22Rv1 (cell line): ENCODE results near the gene PAIP1.
A peak's percentile ranks its signal among the peaks of the same experiment; 100 is the strongest.
"Not testable (repeated sequence)": the region's sequence is repeated elsewhere in the genome, so short reads cannot be mapped to it uniquely, and the experiment has no call there.

Source experiments
- H3K27ac ChIP-seq: fragments of 450-650 bp; 2 replicates; pipeline ENCODE4 v1.5.1; 2017
- ZFX ChIP-seq: fragments of 450-650 bp; IDR thresholded peaks from 2 replicates; pipeline ENCODE4 v1.6.1; 2017; ENCODE audit warnings: antibody characterized with exemption, borderline replicate concordance
- TF ChIP-seq, protein P1 (sequence below): fragments of 450-650 bp; IDR thresholded peaks from 2 replicates; pipeline ENCODE4 v1.5.1; 2017; ENCODE audit warnings: mild to moderate bottlenecking

The PAIP1 gene

DNA sequence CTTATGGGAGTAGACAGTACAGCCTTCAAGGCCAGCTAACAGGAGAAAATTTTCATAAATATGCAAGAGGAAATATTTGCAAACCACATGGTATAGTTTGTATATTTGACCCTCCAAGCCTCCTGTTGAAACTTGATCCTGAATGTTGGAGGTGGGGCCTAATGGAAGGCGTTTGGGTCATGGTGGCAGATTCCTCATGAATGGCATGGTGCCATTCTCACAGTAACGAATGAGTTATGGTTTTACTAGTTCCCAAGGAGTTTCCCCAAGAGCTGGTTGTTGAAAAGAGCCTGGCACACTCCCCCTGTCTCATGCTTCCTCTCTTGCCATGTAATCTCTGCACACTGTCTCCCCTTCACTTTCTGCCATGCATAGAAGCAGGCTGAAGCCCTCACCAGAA, 3.3 kb upstream of the PAIP1 start:
- TF ChIP-seq, protein P1, sequence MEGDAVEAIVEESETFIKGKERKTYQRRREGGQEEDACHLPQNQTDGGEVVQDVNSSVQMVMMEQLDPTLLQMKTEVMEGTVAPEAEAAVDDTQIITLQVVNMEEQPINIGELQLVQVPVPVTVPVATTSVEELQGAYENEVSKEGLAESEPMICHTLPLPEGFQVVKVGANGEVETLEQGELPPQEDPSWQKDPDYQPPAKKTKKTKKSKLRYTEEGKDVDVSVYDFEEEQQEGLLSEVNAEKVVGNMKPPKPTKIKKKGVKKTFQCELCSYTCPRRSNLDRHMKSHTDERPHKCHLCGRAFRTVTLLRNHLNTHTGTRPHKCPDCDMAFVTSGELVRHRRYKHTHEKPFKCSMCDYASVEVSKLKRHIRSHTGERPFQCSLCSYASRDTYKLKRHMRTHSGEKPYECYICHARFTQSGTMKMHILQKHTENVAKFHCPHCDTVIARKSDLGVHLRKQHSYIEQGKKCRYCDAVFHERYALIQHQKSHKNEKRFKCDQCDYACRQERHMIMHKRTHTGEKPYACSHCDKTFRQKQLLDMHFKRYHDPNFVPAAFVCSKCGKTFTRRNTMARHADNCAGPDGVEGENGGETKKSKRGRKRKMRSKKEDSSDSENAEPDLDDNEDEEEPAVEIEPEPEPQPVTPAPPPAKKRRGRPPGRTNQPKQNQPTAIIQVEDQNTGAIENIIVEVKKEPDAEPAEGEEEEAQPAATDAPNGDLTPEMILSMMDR: no peak
- TF ChIP-seq ZFX: no peak
- H3K27ac ChIP-seq: no peak overlapping the region

DNA sequence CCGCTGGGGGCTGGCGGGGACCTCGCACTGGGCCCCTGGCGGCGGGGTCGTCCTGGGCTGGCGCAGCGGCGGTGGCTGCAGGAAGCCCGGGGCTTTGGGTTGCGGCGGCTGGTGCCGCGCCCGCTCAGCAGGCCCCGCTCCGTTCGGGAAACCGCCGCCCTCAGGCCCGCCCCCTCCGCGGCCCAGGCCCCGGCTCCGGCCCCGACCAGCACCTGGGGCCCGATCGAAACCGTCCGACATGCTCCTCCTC, 345 bp downstream of the PAIP1 start:
- H3K27ac ChIP-seq: peak overlapping the region; percentile 85

DNA sequence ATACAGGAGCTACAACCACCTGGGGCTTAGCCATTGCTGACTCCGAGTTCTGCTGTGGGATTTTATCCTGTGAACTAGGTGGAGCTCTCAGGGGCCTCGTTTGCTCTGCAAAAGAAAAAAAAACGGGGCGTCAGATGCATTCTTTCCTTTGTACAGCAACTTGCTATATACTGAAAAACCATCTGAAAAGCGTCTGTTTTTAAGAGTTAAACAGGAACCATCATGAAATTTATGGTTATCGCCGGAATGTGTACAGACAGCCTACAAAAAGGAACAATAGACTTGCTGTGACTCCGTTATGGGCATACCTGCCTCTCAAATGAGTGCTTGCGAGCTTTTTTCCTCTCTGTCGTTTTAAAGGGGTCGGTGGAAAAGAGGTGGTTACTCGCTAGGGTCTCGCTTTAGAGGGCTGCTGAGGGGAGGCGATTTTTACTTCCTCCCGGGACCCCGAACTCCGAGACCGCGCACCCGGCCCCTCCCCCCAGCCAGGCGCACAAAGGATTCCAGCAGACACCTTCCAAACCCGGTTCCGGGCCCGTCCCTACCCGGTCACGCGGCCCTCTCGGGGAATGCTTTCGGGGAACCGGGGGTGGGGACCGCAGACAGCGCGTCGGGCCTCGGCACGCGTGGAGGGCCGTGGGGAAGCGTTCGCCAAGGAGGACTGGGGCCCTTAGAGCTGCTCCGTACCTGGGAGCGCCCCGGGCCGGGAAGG, 826 bp downstream of the PAIP1 start:
- no peak for TF ChIP-seq ZFX
- TF ChIP-seq, protein P1: no peak
- H3K27ac ChIP-seq: peak overlapping the region; percentile 85

DNA sequence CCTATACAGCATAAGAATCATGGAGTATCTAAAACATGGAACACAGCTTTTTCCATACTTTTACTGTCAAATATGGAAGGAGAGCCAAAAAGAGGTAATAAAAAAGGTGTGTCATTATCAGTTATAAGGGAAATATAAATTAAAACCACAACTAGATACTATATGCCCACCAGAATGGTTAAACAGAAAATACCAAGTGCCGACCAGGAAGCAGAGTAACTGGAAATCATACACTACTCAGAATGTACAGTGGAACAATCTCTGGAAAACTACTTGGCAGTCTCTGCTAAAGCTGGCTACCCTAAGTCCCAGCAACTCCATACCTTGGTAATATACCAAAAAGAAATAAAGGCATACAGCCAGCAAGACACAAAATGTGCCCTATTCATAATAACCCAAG, 2.4 kb downstream of the PAIP1 start:
- no peak overlapping the region for H3K27ac ChIP-seq
- TF ChIP-seq, protein P1: no peak
- no peak for TF ChIP-seq ZFX

DNA sequence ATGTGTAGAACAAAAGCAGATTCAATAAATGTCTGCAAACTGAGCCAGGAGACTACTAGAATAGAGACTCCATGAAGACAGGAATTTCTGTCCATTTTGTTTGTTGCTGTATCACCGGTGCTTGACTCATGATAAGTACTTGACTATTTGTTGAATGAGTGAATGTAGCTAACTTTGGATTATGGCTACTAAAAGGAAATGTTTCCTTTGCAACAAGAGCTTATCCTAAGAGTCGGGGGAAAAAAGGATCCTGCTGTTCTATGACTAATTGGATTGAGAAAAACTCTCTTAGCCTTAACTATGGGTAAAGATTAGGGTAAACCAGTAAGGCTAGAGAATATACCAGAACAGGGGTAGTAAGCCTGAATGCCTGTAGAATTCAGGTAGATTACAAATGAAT, 3.5 kb downstream of the PAIP1 start:
- H3K27ac ChIP-seq: no peak overlapping the region
- TF ChIP-seq, protein P1: no peak
- TF ChIP-seq ZFX: no peak

DNA sequence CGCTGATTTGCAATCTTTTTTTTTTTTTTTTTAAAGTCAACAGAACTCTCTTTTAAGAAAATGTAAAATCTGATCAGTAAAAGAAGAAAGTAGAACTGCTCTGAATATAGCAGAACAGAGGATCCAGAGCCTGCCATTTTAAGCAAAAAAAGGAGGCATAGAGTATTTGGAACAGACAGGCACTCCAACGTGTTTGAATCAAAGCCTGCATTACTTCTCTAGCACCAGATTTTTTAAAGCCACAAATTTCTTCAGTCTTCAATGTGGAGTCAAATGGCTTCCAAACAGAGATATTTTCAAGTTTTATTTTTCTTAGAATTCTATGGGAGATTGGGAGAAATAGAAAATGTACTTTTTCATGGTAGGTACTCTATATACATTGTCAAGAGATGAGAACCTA, 5.1 kb downstream of the PAIP1 start:
- no peak for TF ChIP-seq ZFX
- TF ChIP-seq, protein P1: no peak
- no peak overlapping the region for H3K27ac ChIP-seq

DNA sequence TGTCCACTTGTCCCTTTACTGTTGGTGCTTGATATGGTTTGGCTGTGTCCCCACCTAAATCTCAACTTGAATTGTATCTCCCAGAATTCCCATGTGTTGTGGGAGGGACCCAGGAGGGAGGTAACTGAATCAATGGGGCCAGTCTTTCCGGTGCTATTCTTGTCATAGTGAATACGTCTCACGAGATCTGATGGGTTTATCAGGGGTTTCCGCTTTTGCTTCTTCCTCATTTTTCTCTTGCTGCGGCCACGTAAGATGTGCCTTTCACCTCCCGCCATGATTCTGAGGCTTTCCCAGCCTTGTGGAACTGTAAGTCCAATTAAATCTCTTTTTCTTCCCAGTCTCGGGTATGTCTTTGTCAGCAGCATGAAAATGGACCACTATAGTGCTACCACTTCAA, 7.6 kb downstream of the PAIP1 start:
- not testable (repeated sequence) for H3K27ac ChIP-seq

DNA sequence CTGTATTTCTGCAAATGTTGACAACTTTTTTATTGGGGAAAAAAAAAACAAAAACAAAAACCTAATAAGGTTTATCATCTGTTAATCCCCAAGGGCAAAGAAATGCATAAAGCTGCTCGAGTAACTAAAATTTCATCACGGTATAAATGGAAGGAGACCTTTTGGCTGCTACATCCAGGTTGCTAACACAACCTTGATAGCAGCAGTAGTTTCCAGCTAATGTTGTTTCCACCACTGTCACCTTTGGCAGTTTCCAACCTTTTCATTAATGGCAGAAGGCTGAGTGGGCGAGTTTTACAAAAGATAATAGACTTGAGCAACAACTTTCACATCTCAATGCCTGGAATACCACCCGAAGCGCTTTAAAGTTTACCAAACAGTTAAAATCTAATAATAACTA, 8.5 kb downstream of the PAIP1 start:
- no peak overlapping the region for H3K27ac ChIP-seq

More for the DNA sequence above, 8.5 kb downstream of the PAIP1 start:
- TF ChIP-seq, protein P1: no peak
- no peak for TF ChIP-seq ZFX
